MM.1S (cell line): Measurements from ENCODE around the gene CYBRD1.

Experiments
- CTCF ChIP-seq: fragments of 300-600 bp; sonication (generic); IDR thresholded peaks from 2 replicates; pipeline ENCODE4 v1.5.1; 2016; ENCODE audit warnings: antibody characterized with exemption, low read length, mixed read lengths
- EZH2 ChIP-seq: fragments of 300-600 bp; sonication (generic); optimal IDR thresholded peaks from 2 replicates; pipeline ENCODE3; 2017; ENCODE audit warnings: low read depth, mild to moderate bottlenecking, antibody characterized with exemption, low read length, mixed read lengths
- EZH2phosphoT487 ChIP-seq: fragments of 300-600 bp; sonication (generic); IDR thresholded peaks from 2 replicates; pipeline ENCODE4 v1.6.1; 2018; ENCODE audit warnings: antibody characterized with exemption, low read length

GRCh38 chr2:171487201-171487600 is 35.1 kb upstream of the CYBRD1 start:
- TF ChIP-seq CTCF (no peak), EZH2phosphoT487 (no peak), EZH2 (no peak)
